COLO829 (cell line): ENCODE results near the gene VSIG10.
A peak's percentile ranks its signal among the peaks of the same experiment; 100 is the strongest.
"Not testable (repeated sequence)": the region's sequence is repeated elsewhere in the genome, so short reads cannot be mapped to it uniquely, and the experiment has no call there.

Experiments used
- DNase-seq: peaks from one replicate; pipeline ENCODE4 v3.0.0; 2012; ENCODE audit warnings: low spot score

VSIG10 gene

DNA sequence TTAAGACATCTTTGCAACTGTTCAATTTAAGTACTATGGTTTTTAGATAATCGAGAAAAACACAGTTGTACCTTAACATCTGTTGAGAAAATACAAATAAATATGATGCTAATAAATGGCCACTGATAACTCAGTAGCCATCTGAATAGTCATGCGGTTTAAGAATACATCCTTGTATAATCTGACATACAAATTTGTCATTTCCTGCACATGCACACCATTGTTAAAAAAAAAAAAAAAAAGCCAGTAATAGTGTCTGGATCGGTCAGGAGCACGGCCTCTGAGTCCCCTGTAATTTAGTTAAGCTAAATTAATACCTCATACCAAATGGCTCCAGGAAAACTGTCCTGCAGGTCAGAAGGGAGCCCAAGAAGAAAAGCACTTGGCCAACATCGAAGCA is 70.5 kb downstream of the VSIG10 start:
- no peak for DNase-seq

DNA sequence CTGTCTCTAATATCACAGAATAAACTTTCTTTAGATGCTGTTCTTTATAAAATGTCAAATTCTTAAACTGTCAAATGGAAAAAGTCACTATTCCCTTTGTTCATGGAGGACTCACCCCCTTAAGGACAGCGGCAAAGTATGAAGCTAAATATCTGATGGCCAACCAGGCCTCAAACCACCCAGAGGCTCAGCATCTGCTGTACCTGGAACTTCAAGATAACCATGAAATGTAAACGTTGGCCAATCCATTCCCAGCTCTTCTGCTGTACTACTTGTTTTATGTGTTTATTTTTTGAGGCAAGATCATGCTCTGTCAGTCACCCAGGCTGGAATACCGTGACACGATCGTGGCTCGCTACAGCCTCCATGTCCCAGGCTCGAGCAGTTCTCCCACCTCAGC is 71.6 kb downstream of the VSIG10 start:
- no peak for DNase-seq

DNA sequence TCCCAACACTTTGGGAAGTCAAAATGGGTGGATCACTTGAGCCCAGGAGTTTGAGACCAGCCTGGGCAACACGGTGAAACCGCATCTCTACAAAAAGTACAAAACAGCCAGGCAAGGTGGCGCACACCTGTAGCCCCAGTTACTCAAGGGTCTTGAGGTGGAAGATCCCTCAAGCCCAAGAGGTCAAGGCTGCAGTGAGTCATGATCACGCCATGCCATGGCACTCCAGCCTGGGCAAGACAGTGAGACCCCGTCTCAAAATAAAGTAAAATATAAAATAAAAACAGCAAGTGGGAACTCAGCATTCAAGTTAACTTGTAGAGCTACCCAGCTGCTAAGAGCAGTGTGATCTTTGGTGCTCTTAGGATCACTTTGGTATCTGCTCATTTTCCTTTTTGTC is 74.6 kb downstream of the VSIG10 start:
- DNase-seq = no peak

DNA sequence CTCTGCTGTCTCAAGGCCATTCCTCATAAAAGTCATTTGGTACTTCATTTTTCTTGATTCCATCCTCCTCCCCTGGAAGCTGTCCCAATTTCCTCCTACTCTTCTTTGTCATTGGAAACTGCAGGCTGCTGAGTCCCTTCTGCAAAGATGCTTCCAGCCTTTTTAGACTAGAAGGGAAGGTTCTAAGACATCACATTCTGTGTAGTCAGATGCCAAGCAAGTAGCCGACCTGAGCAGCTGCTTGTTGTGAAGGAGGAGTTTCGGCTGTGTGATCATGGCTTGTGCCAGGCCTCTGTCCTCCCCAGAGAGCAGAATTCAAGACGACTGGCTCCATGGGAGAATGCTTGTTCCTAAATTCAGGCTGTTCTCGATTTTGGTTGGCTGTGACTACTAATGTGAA is 78.6 kb downstream of the VSIG10 start:
- no peak for DNase-seq

DNA sequence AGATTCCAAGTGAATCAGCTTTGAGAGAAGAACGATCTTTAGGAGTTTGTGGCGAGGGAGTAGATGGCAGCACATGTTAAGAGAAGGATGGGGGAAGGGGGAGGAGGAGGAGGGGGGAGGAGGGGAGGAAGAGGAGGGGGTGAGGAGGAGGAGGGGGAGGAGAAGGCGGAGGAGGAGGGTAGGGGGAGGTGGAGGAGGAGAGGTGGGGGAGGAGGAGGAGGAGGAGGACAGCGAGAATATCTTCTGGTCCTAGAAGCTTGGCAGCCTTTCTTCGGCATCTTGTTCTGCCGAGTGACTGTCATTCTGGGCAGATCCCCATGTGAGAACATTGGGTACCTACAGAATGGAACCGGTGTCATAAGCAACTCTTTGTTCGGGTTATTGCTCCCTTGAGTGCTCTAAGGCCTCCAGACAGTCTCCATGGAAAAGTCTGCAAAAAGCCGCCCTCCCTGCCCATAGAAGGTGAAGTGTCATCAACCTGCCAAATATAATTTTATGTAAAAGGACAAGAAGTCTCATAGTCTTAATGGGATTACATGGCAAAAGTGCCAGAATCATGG is 80.4 kb downstream of the VSIG10 start:
- no peak for DNase-seq

DNA sequence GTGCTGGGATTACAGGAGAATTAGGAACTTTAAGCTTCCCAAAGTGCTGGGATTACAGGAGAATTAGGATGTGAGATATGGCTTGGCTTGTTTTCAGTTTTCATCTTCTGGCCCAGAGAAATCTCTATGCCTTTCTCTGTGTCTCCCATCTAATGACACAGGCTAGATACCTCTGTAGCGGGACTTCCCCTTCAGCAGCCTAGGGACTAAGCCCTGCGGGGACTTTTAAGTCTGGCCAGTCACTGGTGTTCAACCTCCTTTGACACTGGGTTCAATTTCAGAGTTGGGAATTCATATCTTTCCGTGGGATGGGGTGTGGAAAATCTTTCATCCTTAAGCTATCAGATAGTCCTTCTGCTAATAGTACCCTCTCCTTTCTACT is 81.1 kb downstream of the VSIG10 start:
- DNase-seq = no peak

DNA sequence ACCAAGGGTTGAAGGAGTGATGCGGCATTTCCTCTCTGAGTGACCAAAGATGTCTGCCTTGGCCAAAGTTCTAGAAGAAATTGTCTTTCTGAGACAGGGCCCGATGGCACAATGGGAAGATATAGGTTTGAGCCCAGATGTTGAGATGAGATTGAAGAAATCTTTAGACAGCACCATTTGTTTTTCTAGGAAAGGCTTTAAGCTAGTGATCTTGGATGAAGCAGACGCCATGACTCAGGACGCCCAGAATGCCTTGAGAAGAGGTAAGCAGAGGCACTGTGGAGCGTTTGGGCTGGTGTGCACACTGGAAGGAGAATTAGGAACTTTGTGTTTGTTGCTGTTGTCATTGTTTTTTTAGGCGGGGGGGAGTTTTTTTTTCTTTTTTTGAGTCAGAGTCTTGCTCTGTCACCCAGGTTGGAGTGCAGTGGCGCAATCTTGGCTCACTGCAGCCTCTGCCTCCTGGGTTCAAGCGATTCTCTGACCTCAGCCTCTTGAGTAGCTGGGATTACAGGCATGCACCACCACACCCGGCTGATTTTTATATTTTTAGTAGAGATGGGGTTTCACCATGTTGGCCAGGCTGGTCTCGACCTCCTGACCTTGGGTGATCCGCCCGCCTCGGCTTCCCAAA is 81.6 kb downstream of the VSIG10 start:
- DNase-seq = not testable (repeated sequence)

DNA sequence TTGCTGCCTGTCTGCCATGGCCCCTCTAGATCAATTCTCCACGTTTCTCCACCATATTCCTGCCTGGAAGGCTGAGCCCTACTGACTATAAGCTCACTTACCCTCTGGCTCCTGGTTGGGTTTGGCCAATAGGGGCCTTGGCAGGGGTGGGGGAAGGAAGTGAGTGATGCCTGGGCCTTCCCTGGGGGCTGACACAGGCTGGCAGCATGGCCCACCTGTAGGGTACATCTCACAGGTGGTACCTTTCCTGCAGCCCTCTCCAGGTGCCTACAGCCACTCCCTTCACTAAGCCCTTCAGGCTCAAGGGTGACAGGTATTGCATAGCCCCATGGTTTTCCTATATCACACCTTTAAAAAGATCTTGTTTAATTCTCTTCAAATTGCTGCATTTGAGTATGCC is 83.8 kb downstream of the VSIG10 start:
- DNase-seq = no peak

DNA sequence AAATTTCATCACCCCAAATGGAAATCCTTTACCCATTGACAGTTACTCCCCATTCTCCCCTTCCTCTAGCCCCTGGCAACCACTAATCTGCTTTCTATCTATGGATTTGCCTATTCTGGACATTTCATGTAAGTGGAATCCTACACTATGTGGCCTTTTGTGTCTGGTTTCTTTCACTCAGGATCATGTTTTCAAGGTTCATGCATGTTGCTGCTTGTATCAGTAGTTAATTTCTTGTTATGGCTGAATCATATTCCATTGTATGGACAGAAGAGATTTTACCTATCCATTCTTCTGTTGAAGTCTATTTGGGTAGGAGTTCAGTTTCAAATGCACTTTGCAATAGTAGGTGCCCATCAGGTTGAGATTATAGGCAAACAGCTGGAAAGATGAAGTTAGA is 85.9 kb downstream of the VSIG10 start:
- DNase-seq = no peak

DNA sequence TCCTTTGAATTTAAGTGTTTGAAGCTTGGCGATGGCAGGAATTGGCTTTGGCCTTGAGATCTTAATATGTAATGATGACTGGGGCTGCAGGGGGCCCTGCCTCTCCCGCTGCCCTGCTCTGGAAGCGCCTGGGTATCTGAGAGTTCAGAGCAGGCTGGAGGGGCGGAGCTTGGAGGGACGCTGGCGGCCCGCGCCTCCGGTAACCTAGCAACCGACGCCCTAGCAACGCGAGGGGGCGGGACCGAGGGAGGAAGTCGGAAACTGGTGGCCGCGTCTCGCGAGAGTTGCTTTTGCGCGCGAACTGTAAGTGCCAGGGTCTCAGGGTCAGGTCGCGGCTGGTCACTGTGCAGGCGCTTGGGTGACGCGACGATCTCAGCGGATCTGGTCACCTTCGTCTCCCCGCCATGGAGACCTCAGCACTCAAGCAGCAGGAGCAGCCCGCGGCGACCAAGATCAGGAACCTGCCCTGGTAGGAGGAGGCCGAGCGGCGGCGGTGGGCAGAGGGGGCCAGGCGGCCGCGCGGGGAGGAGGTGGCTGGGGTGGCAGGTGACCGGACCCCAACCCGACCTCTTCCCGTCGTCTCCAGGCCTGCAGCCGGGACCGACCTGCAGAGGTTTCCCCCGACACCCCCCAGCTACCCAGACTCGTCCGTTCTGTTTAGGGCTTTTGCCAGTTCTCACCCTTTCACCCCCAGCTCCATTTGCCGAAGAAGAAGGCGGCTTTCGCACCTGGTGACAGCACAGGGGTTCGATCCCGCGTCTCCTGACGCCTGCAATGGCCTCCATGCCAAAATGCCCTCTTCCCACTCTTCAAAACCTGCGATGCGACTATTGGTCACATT is 87.2 kb downstream of the VSIG10 start, which contains the start of gene RFC5:
RFC5 (plus strand) TSS at position 280 of the 841 bp plus-strand sequence; CDS start at position 405, 125 bp downstream.
- DNase-seq = peak; percentile 97

DNA sequence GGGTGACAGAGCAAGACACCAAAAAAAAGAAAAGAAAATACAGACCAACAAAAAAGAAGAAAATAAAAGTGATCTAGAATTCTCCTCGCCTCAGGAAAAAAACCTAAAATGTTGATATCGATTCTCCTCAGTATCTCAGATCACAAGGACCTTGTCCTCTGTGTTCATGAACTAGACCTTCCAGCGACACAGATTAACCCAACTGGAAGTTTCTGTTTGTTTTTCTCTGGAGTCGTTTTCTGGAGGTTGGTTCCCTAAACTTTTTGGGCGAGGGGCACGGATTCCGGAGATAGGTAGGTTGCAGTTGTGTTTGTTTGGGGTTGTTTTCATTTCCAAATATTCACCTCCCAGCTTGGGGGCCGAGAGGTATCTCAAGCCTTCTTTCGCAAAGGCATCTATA is 87.9 kb downstream of the VSIG10 start:
- DNase-seq = no peak

DNA sequence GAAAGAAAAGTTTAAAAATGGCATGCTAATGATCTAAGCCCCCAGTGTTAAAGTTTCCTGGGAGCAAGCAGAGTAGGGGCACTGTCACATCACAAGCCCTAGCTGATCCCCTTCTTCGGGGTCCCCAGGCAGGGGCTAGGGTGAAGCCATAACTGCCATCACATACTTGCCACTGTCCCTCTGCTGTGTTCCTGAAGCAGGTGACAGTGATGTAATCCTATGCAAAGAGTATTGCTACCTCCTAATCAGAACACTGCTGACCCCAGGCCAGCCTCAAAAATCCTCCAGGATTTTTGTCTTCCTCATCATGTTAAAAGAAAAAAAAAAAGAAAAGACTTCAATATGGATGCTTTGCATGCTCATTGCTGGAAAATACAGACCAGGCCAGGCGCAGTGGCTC is 88.5 kb downstream of the VSIG10 start:
- no peak for DNase-seq
